Loucy (cell line): Measurements from ENCODE around the gene CSRP1.

Experiments
- H2AFZ ChIP-seq: fragments of 200-600 bp; sonication (generic); 2 replicates; pipeline ENCODE4 v1.6.0; 2016; ENCODE audit warnings: antibody characterized with exemption, mild to moderate bottlenecking, low read length, moderate library complexity
- H3F3A ChIP-seq: fragments of 200-600 bp; 2 replicates; pipeline ENCODE4 v1.6.0; 2016; ENCODE audit warnings: antibody characterized with exemption, low read depth, mild to moderate bottlenecking
- H3K27me3 ChIP-seq: fragments of 200-600 bp; sonication (generic); 2 replicates; pipeline ENCODE4 v1.6.1; 2014; ENCODE audit warnings: low read length, mild to moderate bottlenecking; ENCODE audit not compliant: insufficient read depth, poor library complexity, severe bottlenecking
- H3K36me3 ChIP-seq: fragments of 200-600 bp; sonication (generic); 2 replicates; pipeline ENCODE4 v1.6.1; 2016; ENCODE audit warnings: low read length; ENCODE audit not compliant: insufficient read depth
- H3K4me1 ChIP-seq: fragments of 200-600 bp; sonication (generic); 2 replicates; pipeline ENCODE4 v1.5.1; 2014; ENCODE audit warnings: low read length, mild to moderate bottlenecking; ENCODE audit not compliant: insufficient read depth, poor library complexity, severe bottlenecking
- H3K4me2 ChIP-seq: fragments of 200-600 bp; sonication (generic); 2 replicates; pipeline ENCODE4 v1.6.0; 2014; ENCODE audit warnings: antibody characterized with exemption, low read length, low read depth, mild to moderate bottlenecking; ENCODE audit not compliant: poor library complexity, severe bottlenecking
- H3K4me3 ChIP-seq: fragments of 200-600 bp; sonication (generic); 2 replicates; pipeline ENCODE4 v1.5.1; 2014; ENCODE audit warnings: low read length, mild to moderate bottlenecking, mixed read lengths; ENCODE audit not compliant: poor library complexity, severe bottlenecking
- H3K79me2 ChIP-seq: fragments of 200-600 bp; sonication (generic); 2 replicates; pipeline ENCODE4 v1.6.1; 2014; ENCODE audit warnings: low read length; ENCODE audit not compliant: insufficient read depth
- H3K9ac ChIP-seq: fragments of 200-600 bp; sonication (generic); 2 replicates; pipeline ENCODE4 v1.6.0; 2014; ENCODE audit warnings: mild to moderate bottlenecking, low read depth, low read length, moderate library complexity; ENCODE audit not compliant: poor library complexity, severe bottlenecking
- H3K9me2 ChIP-seq: fragments of 200-600 bp; sonication (generic); replicated peaks from 2 replicates; pipeline ENCODE4 v1.6.1; 2016; ENCODE audit warnings: low read depth, low read length, mixed read lengths
- H3K9me3 ChIP-seq: fragments of 200-600 bp; sonication (generic); 2 replicates; pipeline ENCODE4 v1.6.1; 2014; ENCODE audit warnings: mild to moderate bottlenecking, antibody characterized with exemption, low read length, low read depth; ENCODE audit not compliant: insufficient read depth
- H4K20me1 ChIP-seq: fragments of 200-600 bp; sonication (generic); 2 replicates; pipeline ENCODE4 v1.6.0; 2014; ENCODE audit warnings: antibody characterized with exemption, low read length, mild to moderate bottlenecking; ENCODE audit not compliant: insufficient read depth, poor library complexity, severe bottlenecking
- CTCF ChIP-seq: fragments of 200-600 bp; sonication (generic); conservative IDR thresholded peaks from 2 replicates; pipeline ENCODE4 v1.5.1; 2014; ENCODE audit warnings: mild to moderate bottlenecking, antibody characterized with exemption, low read length
- EZH2phosphoT487 ChIP-seq: fragments of 200-600 bp; IDR thresholded peaks from 2 replicates; pipeline ENCODE4 v1.6.1; 2018; ENCODE audit warnings: antibody characterized with exemption, mild to moderate bottlenecking, moderate library complexity, borderline replicate concordance

The CSRP1 gene

DNA sequence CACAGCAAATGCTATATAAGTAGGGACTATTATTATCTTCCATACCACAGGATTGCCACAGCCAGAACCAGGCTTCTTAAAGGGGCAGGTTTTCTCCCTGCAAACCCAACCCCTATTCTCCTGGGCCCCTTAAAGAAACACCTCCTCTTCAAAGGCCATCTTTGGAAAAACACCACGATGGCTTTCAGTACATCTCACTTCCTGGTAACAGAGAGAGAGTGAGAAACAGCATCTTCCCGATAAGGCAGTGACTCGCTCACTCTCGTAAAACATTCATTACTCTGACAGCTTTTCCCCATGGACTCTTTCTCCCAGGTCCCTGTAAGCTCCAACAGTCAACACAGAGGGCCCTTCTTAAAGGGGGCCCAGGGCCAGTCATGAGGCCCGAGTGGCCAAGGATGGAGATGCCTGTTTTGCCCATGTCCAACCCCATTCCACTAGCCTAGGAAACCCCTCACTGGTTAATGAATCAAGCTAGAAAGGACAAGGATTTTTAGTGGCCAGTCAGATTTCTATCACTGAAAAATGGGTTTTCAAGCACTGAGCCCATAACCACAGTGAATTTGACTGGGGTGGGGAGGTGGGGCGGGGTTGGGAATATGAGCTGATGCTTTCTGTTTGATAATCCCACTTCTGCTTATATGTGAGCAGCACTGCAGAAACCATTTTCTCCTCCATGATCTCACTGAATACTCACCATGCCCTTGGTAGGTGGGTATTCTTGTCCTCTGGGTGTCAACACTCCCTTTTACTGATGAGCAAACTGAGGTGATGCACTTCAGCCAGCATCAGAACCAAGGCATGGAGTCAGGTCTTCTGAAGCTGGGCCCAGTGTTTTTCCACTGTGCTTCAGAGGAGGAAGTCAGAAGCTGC, 28.4 kb upstream of the CSRP1 start:
- no peak overlapping the region for H2AFZ ChIP-seq
- TF ChIP-seq CTCF (no peak), EZH2phosphoT487 (no peak)
- no peak overlapping the region for H3K4me3 ChIP-seq

DNA sequence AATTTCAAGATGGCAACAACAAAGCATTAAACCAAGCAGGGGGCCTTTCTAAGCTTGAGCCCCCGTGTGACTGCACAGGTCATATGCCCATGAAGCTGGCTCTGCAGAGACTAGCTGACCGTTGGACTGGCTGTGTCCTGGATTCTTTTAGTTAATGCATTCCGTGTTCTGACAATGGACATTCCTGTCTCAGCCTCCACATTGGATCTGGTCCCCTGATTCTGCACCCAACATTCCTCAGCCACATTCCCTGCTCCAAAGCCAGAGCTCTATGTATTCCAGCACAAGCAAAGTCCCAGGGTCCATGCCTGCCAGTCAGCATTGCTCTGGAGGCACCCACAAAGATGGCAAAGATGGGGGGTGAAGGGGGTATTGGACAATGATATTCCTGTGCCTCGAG, 26.9 kb upstream of the CSRP1 start:
- Histone ChIP-seq H3K4me2 (no peak overlapping the region), H4K20me1 (peaks cover 4% of the 10 kb centered on the region), H3K4me1 (peaks cover 23% of the 10 kb centered on the region), H3F3A (no peaks in the 10 kb centered on the region), H2AFZ (no peak overlapping the region), H3K4me3 (no peak overlapping the region), H3K36me3 (no peaks in the 10 kb centered on the region), H3K27me3 (peaks cover 7% of the 10 kb centered on the region), H3K9ac (no peak overlapping the region), H3K79me2 (no peaks in the 10 kb centered on the region), H3K9me2 (no peaks in the 10 kb centered on the region), H3K9me3 (no peaks in the 10 kb centered on the region)
- TF ChIP-seq CTCF (no peak), EZH2phosphoT487 (no peak)

More for the DNA sequence above, 28.4 kb upstream of the CSRP1 start:
- Histone ChIP-seq H3K27me3 (peaks cover 21% of the 10 kb centered on the region), H3K4me1 (peaks cover 23% of the 10 kb centered on the region), H3K36me3 (no peaks in the 10 kb centered on the region), H3K79me2 (no peaks in the 10 kb centered on the region), H3K9ac (no peak overlapping the region), H3K9me2 (no peaks in the 10 kb centered on the region), H3F3A (no peaks in the 10 kb centered on the region), H4K20me1 (peaks cover 4% of the 10 kb centered on the region), H3K9me3 (no peaks in the 10 kb centered on the region), H3K4me2 (no peak overlapping the region)

DNA sequence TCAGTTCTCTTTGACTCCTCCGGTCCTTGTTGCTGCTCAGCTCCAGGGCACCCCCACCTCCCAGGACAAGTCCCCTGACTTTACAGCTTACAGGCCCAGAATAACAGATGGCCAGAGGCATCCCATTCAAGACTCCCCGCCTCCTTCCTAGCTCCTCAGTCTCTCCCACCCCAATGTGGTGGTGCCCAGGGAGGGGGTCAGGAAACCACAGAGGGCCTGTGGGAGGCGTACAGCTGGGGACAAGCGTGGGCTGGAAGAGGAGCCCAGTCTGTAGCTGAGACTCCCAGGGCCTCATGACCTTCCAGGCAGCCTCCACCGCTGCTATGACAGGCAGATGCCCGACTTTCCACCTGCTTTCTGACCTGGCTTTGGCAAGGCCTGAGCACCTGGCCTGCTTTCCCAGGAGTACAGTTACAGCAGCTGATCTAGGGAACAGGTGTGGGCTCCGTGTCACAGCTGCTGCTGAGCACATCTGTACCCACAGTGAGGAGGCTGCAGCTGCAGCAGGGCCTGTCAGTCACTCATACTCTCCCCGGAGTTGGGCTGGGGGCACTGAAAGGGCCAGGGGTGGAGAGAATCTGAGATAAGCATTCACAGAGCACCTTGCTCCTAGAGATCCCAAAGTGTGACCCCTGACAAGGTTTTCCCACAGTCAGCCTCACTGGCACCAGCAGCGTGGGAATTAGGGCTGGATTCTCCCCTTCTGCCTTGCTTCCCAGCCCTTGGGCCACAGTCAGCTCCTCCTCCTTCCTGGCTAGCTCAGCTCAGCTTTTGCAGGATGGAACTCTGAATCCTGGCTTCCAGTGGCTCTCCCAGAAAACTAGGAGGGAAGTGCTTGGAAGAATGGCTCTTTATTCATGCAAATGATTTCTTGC, 24.9 kb upstream of the CSRP1 start:
- H3K27me3 ChIP-seq: no peaks in the 10 kb centered on the region
- peak overlapping the region; percentile 40 for H3K9ac ChIP-seq
- no peaks in the 10 kb centered on the region for H3K79me2 ChIP-seq
- TF ChIP-seq EZH2phosphoT487: no peak
- TF ChIP-seq CTCF: no peak
- H3K9me2 ChIP-seq: no peaks in the 10 kb centered on the region
- peaks cover 18% of the 10 kb centered on the region for H3K4me1 ChIP-seq
- no peaks in the 10 kb centered on the region for H3F3A ChIP-seq
- peak overlapping the region; percentile 18 for H3K4me2 ChIP-seq
- no peaks in the 10 kb centered on the region for H3K9me3 ChIP-seq
- H3K4me3 ChIP-seq: no peak overlapping the region
- H2AFZ ChIP-seq: no peak overlapping the region; the same call in 1 of the 2 replicates
- peaks cover 4% of the 10 kb centered on the region for H4K20me1 ChIP-seq
- no peaks in the 10 kb centered on the region for H3K36me3 ChIP-seq
